ENCODE measurements around the gene HGFAC.

GRCh38 chr4:3493720-3494461 is 52.1 kb downstream of the HGFAC start:
- no peak for TF ChIP-seq CTCF (conservative IDR thresholded peaks at IDR 0.05)
- TF ChIP-seq EZH2 (IDR thresholded peaks at IDR 0.05; ENCODE audit: low read depth) = no peak

All from PC-9 (cell line).